ENCODE data around the gene EVC.

GRCh38 chr4:5750052-5750945, 39.3 kb downstream of the EVC start:
- TF ChIP-seq CTCF (IDR thresholded peaks at IDR 0.05) (no peak), POLR2A (IDR thresholded peaks at IDR 0.05) (no peak)
